Ishikawa (cell line): Measurements from ENCODE around the gene METRN.

Source experiments
- CEBPB ChIP-seq: IDR thresholded peaks from 2 replicates; pipeline ENCODE4 v1.6.1; 2012
- EP300 ChIP-seq: IDR thresholded peaks from 2 replicates; pipeline ENCODE4 v1.6.1; 2012; ENCODE audit warnings: borderline replicate concordance
- FOXM1 ChIP-seq: IDR thresholded peaks from 2 replicates; pipeline ENCODE4 v1.6.1; 2012; ENCODE audit warnings: low read depth, borderline replicate concordance
- MAX ChIP-seq: IDR thresholded peaks from 2 replicates; pipeline ENCODE4 v1.6.1; 2012
- NFIC ChIP-seq: IDR thresholded peaks from 2 replicates; pipeline ENCODE4 v1.6.1; 2012
- RAD21 ChIP-seq: IDR thresholded peaks from 2 replicates; pipeline ENCODE4 v1.6.1; 2012; ENCODE audit warnings: low read depth
- REST ChIP-seq: IDR thresholded peaks from 2 replicates; pipeline ENCODE4 v1.6.1; 2012; ENCODE audit warnings: low read depth, mild to moderate bottlenecking
- TAF1 ChIP-seq: IDR thresholded peaks from 2 replicates; pipeline ENCODE4 v1.6.1; 2012; ENCODE audit warnings: low read depth, mild to moderate bottlenecking
- TCF12 ChIP-seq: IDR thresholded peaks from 2 replicates; pipeline ENCODE4 v1.6.1; 2012; ENCODE audit warnings: low read depth
- TEAD4 ChIP-seq: IDR thresholded peaks from 2 replicates; pipeline ENCODE4 v1.6.1; 2012
- USF1 ChIP-seq: IDR thresholded peaks from 2 replicates; pipeline ENCODE4 v1.6.1; 2012
- YY1 ChIP-seq: IDR thresholded peaks from 2 replicates; pipeline ENCODE4 v1.6.1; 2012; ENCODE audit warnings: low read depth

GRCh38 chr16:766820-767640 lies 52.1 kb downstream of the METRN start:
- no peak for TF ChIP-seq TAF1
- TF ChIP-seq CEBPB, result no peak
- TF ChIP-seq MAX, result no peak
- no peak for TF ChIP-seq EP300
- no peak for TF ChIP-seq TCF12
- TF ChIP-seq RAD21, result no peak
- TF ChIP-seq TEAD4, result no peak
- no peak for TF ChIP-seq REST
- no peak for TF ChIP-seq NFIC
- TF ChIP-seq YY1, result no peak
- no peak for TF ChIP-seq FOXM1
- TF ChIP-seq USF1, result no peak
